ENCODE data around the gene SPHK1. TPM values are rescaled to one million over a fixed set of nuclear protein-coding genes. Genes with fewer than 3 reads are reported as not detected.

Gene SPHK1
- total and polyA plus RNA-seq, 7 donors: 5.4 to 9.7 (median 7.6) TPM

- 91 to 92% methylated on average over 16 of the region's 16 CpGs for WGBS, 2 donors
- Histone ChIP-seq H3K4me1 (peaks cover 0 to 25% (median 21%) of the 10 kb centered on the region in 4 donors), H3K27me3 (peaks cover 0 to 9% (median 3%) of the 10 kb centered on the region in 3 donors), H3K4me3 (no peak overlapping the region), H3K27ac (no peak overlapping the region), H3K36me3 (peaks cover 0 to 31% (median 6%) of the 10 kb centered on the region in 4 donors), H3K9me3 (no peaks in the 10 kb centered on the region)
- no peak for DNase-seq
- TF ChIP-seq EP300 (IDR thresholded peaks at IDR 0.05): no peak
- no peak for TF ChIP-seq POLR2A (IDR thresholded peaks at IDR 0.05)
- TF ChIP-seq POLR2AphosphoS5 (IDR thresholded peaks at IDR 0.05): no peak
- no peak for TF ChIP-seq CTCF (IDR thresholded peaks at IDR 0.05)
- intact Hi-C loops (cut with DNase I): no loop called here
Measured at GRCh38 chr17:76388966-76389888, 4.8 kb downstream of the SPHK1 start.

GRCh38 chr17:76390003-76390421 is 5.6 kb downstream of the SPHK1 start:
- TF ChIP-seq EP300 (IDR thresholded peaks at IDR 0.05) (no peak), CTCF (IDR thresholded peaks at IDR 0.05) (no peak), POLR2AphosphoS5 (IDR thresholded peaks at IDR 0.05) (no peak), POLR2A (IDR thresholded peaks at IDR 0.05) (no peak)
- Histone ChIP-seq H3K36me3 (peaks cover 0 to 39% (median 6%) of the 10 kb centered on the region in 4 donors), H3K4me1 (peaks cover 0 to 19% (median 15%) of the 10 kb centered on the region in 4 donors), H3K27me3 (peaks cover 0 to 7% (median 3%) of the 10 kb centered on the region in 3 donors), H3K27ac (no peak overlapping the region), H3K4me3 (no peak overlapping the region), H3K9me3 (no peaks in the 10 kb centered on the region)
- intact Hi-C loops (cut with DNase I): no loop called here
- WGBS, 2 donors: 89% methylated on average over 11 of the region's 11 CpGs
- DNase-seq: no peak

GRCh38 chr17:76391200-76391715 is 6.8 kb downstream of the SPHK1 start:
- 95 to 97% methylated on average over 21 of the region's 21 CpGs for WGBS, 2 donors
- H3K27ac ChIP-seq: no peak overlapping the region
- intact Hi-C loops (cut with DNase I): no loop called here
- H3K4me1 ChIP-seq: peaks cover 0 to 7% (median 3%) of the 10 kb centered on the region in 4 donors
- TF ChIP-seq EP300 (IDR thresholded peaks at IDR 0.05) (no peak), CTCF (IDR thresholded peaks at IDR 0.05) (no peak), POLR2AphosphoS5 (IDR thresholded peaks at IDR 0.05) (no peak), POLR2A (IDR thresholded peaks at IDR 0.05) (no peak)
- H3K4me3 ChIP-seq: no peak overlapping the region
- no peaks in the 10 kb centered on the region for H3K27me3 ChIP-seq
- no peak for DNase-seq
- peaks cover 6 to 51% (median 15%) of the 10 kb centered on the region in 4 donors for H3K36me3 ChIP-seq
- no peaks in the 10 kb centered on the region for H3K9me3 ChIP-seq

- Histone ChIP-seq H3K4me3 (no peak overlapping the region), H3K27me3 (no peaks in the 10 kb centered on the region), H3K4me1 (peaks cover 0 to 4% (median 4%) of the 10 kb centered on the region in 4 donors), H3K9me3 (no peaks in the 10 kb centered on the region), H3K36me3 (peaks cover 13 to 80% (median 33%) of the 10 kb centered on the region in 4 donors), H3K27ac (no peak overlapping the region)
- TF ChIP-seq EP300 (IDR thresholded peaks at IDR 0.05) (no peak), POLR2AphosphoS5 (IDR thresholded peaks at IDR 0.05) (no peak), CTCF (IDR thresholded peaks at IDR 0.05) (no peak), POLR2A (IDR thresholded peaks at IDR 0.05) (no peak)
- no peak for DNase-seq
- intact Hi-C loops (cut with DNase I): no loop called here
- 92 to 93% methylated on average over 10 of the region's 10 CpGs for WGBS, 2 donors
Measured at GRCh38 chr17:76394166-76394565, 9.8 kb downstream of the SPHK1 start.

Data from sigmoid colon (tissue), 7 donors.